PC-9 (cell line): ENCODE data around the gene FBXL17. TPM values are rescaled to one million over a fixed set of nuclear protein-coding genes. Genes with fewer than 3 reads are reported as not detected.

ENCODE experiments used
- BruUV-seq: library from RNA; stranded (reverse); fragments of 400-500 nt; replicated peaks from 2 replicates; lab custom pipeline; 2021; lab: Mats Ljungman, UMichigan
- CTCF ChIA-PET: fragments of 300-600 bp; sonication (Branson Sonifier 250); formaldehyde crosslinking; loops from one replicate; lab custom pipeline; 2022; ENCODE audit warnings: antibody characterized with exemption; lab: Charles Lee
- POLR2A ChIA-PET: fragments of 300-600 bp; sonication (Branson Sonifier 250); formaldehyde crosslinking; loops from one replicate; lab custom pipeline; 2022; ENCODE audit warnings: antibody characterized with exemption; ENCODE audit not compliant: unreplicated experiment; lab: Charles Lee
- DNase-seq, 2 experiments: peaks; one replicate each; pipeline versions ENCODE4 v3.0.0 to v3.0.0-alpha.2; 2015 to 2022; ENCODE audit warnings: mixed read lengths in 1 of 2
- H2AFZ ChIP-seq: fragments of 200-600 bp; sonication (generic); 2 replicates; pipeline ENCODE4 v1.8.1; 2017; ENCODE audit warnings: antibody characterized with exemption
- H3F3A ChIP-seq: fragments of 200-600 bp; sonication (generic); 2 replicates; pipeline ENCODE4 v1.8.1; 2017; ENCODE audit warnings: antibody characterized with exemption, mild to moderate bottlenecking, low read depth; ENCODE audit not compliant: insufficient read depth
- H3K27ac ChIP-seq: fragments of 200-600 bp; sonication (generic); 2 replicates; pipeline ENCODE4 v1.6.1; 2016; ENCODE audit warnings: mixed run types
- H3K27me3 ChIP-seq: fragments of 200-600 bp; sonication (generic); 2 replicates; pipeline ENCODE4 v1.6.1; 2016; ENCODE audit warnings: low read depth, mixed run types; ENCODE audit not compliant: insufficient read depth
- H3K36me3 ChIP-seq: fragments of 200-600 bp; sonication (generic); 2 replicates; pipeline ENCODE4 v1.6.1; 2016; ENCODE audit warnings: low read depth, mixed run types
- H3K4me1 ChIP-seq: fragments of 200-600 bp; sonication (generic); replicated peaks from 2 replicates; pipeline ENCODE4 v1.6.1; 2016; ENCODE audit warnings: mixed run types; ENCODE audit not compliant: insufficient read depth
- H3K4me2 ChIP-seq: fragments of 200-600 bp; sonication (generic); 2 replicates; pipeline ENCODE4 v1.6.1; 2017; ENCODE audit warnings: mixed run types
- H3K4me3 ChIP-seq: fragments of 200-600 bp; sonication (generic); 2 replicates; pipeline ENCODE4 v1.6.1; 2016; ENCODE audit warnings: mixed run types
- H3K79me2 ChIP-seq: fragments of 200-600 bp; sonication (generic); 2 replicates; pipeline ENCODE4 v1.6.1; 2017; ENCODE audit warnings: low read depth, mixed run types
- H3K9me2 ChIP-seq: fragments of 200-600 bp; sonication (generic); 2 replicates; pipeline ENCODE4 v1.8.1; 2017; ENCODE audit warnings: mild to moderate bottlenecking; ENCODE audit not compliant: insufficient read depth
- H3K9me3 ChIP-seq: fragments of 200-600 bp; sonication (generic); 2 replicates; pipeline ENCODE4 v1.8.1; 2016; ENCODE audit warnings: low read depth; ENCODE audit not compliant: insufficient read depth
- H4K20me1 ChIP-seq: fragments of 200-600 bp; sonication (generic); 2 replicates; pipeline ENCODE4 v1.8.1; 2017; ENCODE audit not compliant: insufficient read depth
- EZH2 ChIP-seq: fragments of 200-600 bp; sonication (generic); IDR thresholded peaks from 2 replicates; pipeline ENCODE4 v1.8.0; 2017; ENCODE audit warnings: antibody characterized with exemption, low read depth
- intact Hi-C: fragments of 100-400 bp; cut with micrococcal nuclease; formaldehyde crosslinking; loops from one replicate; pipeline ENCODE4 v1.10.0; 2022; ENCODE audit not compliant: unreplicated experiment
- total RNA-seq: library from RNA; stranded (reverse); gene quantifications from 2 replicates; pipeline ENCODE4 v1.2.3, GENCODE V29; 2021
- TF ChIP-seq, protein P1 (sequence below): fragments of 200-600 bp; sonication (generic); conservative IDR thresholded peaks from 2 replicates; pipeline ENCODE4 v1.6.1; 2017; ENCODE audit warnings: mixed run types, antibody characterized with exemption, mild to moderate bottlenecking, moderate library complexity

The FBXL17 gene
- total RNA-seq, 1 experiment from 2014 or later = 19.5 TPM

DNA sequence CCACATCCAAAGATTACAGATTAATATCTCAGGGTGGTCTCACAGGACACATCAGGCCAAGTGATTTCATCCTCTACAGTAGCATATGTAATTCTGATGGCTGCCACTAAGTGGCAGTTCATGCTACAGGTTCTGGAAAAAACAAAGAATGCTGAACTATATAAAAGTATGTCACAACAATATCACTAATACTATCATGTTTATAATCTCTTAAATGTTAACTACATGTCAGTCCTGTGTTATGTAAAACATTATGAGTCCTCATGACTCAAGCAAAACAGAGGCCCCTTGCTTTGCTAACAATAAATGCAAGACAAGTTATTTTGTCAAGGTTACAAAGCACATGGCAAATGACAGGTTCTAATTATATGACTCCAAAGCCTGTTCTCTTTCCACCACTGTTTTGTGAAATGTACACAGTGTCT lies 233.2 kb downstream of the FBXL17 start:
- Histone ChIP-seq H3K4me3 (no peak overlapping the region), H3K4me1 (no peaks in the 10 kb centered on the region), H3K4me2 (no peak overlapping the region), H4K20me1 (no peaks in the 10 kb centered on the region), H3K27ac (no peak overlapping the region), H3F3A (no peaks in the 10 kb centered on the region), H3K27me3 (no peaks in the 10 kb centered on the region), H3K9me2 (no peaks in the 10 kb centered on the region), H3K36me3 (no peaks in the 10 kb centered on the region), H3K79me2 (no peaks in the 10 kb centered on the region), H3K9me3 (no peaks in the 10 kb centered on the region), H2AFZ (no peak overlapping the region)
- intact Hi-C loops = loop anchor here (5.0 kb wide), 1 partner anchor 199 kb away; no protein-coding TSS in a partner anchor
- TF ChIP-seq EZH2 = no peak
- TF ChIP-seq, protein P1, sequence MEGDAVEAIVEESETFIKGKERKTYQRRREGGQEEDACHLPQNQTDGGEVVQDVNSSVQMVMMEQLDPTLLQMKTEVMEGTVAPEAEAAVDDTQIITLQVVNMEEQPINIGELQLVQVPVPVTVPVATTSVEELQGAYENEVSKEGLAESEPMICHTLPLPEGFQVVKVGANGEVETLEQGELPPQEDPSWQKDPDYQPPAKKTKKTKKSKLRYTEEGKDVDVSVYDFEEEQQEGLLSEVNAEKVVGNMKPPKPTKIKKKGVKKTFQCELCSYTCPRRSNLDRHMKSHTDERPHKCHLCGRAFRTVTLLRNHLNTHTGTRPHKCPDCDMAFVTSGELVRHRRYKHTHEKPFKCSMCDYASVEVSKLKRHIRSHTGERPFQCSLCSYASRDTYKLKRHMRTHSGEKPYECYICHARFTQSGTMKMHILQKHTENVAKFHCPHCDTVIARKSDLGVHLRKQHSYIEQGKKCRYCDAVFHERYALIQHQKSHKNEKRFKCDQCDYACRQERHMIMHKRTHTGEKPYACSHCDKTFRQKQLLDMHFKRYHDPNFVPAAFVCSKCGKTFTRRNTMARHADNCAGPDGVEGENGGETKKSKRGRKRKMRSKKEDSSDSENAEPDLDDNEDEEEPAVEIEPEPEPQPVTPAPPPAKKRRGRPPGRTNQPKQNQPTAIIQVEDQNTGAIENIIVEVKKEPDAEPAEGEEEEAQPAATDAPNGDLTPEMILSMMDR = peak; percentile 63
- CTCF ChIA-PET = no interaction called here
- BruUV-seq = no TSS peak
- POLR2A ChIA-PET = no interaction called here
- peak in 1 of 2 experiments; percentile 44 for DNase-seq

DNA sequence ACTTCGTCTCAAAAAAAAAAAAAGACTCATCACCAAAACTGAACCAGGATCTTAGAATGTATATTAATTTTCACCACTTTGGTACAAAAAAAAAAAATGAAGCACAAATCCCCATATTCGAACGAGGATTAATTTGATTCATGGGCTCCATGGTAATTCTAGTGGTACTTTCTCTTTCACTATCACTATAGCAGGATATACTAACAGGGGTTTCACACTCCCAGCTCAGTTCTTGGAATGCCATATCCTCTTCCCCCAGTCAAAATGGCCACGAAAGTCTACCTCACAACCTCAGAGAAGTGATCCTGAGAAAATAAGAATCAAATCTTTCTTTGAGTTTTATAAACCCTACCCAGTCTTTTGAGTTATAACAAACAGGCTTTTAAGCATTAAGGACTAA lies 235.7 kb downstream of the FBXL17 start:
- H3K36me3 ChIP-seq = no peaks in the 10 kb centered on the region
- CTCF ChIA-PET = no interaction called here
- H3K4me2 ChIP-seq = no peak overlapping the region
- no peak overlapping the region for H3K27ac ChIP-seq
- H3F3A ChIP-seq = no peaks in the 10 kb centered on the region
- no TSS peak for BruUV-seq
- POLR2A ChIA-PET = no interaction called here
- no peak overlapping the region for H3K4me3 ChIP-seq
- H3K9me3 ChIP-seq = no peaks in the 10 kb centered on the region
- no peak overlapping the region for H2AFZ ChIP-seq
- H3K4me1 ChIP-seq = no peaks in the 10 kb centered on the region
- TF ChIP-seq EZH2 = no peak
- TF ChIP-seq, protein P1 = no peak
- no peaks in the 10 kb centered on the region for H3K9me2 ChIP-seq
- intact Hi-C loops = loop anchor here (5.0 kb wide), 1 partner anchor 201 kb away; no protein-coding TSS in a partner anchor
- no peak for DNase-seq
- no peaks in the 10 kb centered on the region for H3K79me2 ChIP-seq
- no peaks in the 10 kb centered on the region for H3K27me3 ChIP-seq
- H4K20me1 ChIP-seq = no peaks in the 10 kb centered on the region

DNA sequence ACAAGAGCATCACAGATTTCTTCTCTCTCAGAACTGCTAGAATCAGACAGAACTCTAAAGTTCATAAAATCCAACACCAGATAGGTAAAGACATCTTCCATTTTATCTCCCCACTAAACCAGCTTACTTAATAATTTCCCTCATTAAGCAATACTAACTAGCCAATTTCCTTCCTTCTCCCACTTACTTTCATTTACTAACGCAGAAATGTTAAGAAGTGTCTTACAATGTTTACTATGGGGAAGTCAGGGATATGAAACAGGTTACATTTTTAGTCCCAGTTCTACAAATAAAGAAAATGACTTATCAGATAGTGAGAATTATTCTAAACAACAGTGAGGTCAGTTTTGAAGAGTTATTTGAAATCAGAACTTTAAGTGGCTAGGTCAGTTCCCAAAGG lies 236.5 kb downstream of the FBXL17 start:
- Histone ChIP-seq H3K27me3 (no peaks in the 10 kb centered on the region), H3K4me1 (no peaks in the 10 kb centered on the region), H2AFZ (no peak overlapping the region), H4K20me1 (no peaks in the 10 kb centered on the region), H3K9me3 (no peaks in the 10 kb centered on the region), H3K79me2 (no peaks in the 10 kb centered on the region), H3K36me3 (no peaks in the 10 kb centered on the region), H3K4me2 (no peak overlapping the region), H3K4me3 (no peak overlapping the region), H3F3A (no peaks in the 10 kb centered on the region), H3K9me2 (no peaks in the 10 kb centered on the region), H3K27ac (no peak overlapping the region)
- CTCF ChIA-PET = no interaction called here
- intact Hi-C loops = loop anchor here (5.0 kb wide), 1 partner anchor 202 kb away; no protein-coding TSS in a partner anchor
- no peak for DNase-seq
- no TSS peak for BruUV-seq
- POLR2A ChIA-PET = no interaction called here
- TF ChIP-seq, protein P1 = no peak
- TF ChIP-seq EZH2 = no peak
